ENCODE data around the gene CELF1.

- TF ChIP-seq, protein P1, sequence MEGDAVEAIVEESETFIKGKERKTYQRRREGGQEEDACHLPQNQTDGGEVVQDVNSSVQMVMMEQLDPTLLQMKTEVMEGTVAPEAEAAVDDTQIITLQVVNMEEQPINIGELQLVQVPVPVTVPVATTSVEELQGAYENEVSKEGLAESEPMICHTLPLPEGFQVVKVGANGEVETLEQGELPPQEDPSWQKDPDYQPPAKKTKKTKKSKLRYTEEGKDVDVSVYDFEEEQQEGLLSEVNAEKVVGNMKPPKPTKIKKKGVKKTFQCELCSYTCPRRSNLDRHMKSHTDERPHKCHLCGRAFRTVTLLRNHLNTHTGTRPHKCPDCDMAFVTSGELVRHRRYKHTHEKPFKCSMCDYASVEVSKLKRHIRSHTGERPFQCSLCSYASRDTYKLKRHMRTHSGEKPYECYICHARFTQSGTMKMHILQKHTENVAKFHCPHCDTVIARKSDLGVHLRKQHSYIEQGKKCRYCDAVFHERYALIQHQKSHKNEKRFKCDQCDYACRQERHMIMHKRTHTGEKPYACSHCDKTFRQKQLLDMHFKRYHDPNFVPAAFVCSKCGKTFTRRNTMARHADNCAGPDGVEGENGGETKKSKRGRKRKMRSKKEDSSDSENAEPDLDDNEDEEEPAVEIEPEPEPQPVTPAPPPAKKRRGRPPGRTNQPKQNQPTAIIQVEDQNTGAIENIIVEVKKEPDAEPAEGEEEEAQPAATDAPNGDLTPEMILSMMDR (IDR thresholded peaks at IDR 0.05): no peak
- TF ChIP-seq POLR2A (IDR thresholded peaks at IDR 0.05): no peak
Observed at GRCh38 chr11:47595967-47596366, 43.0 kb upstream of the CELF1 start.
